Astrocyte of the cerebellum (primary cell): ENCODE data around the gene FAM98B.

Source experiments
- DNase-seq: peaks from one replicate; pipeline ENCODE4 v3.0.0-alpha.2; 2011; ENCODE audit warnings: low read depth
- H3K4me3 ChIP-seq: 2 replicates; pipeline ENCODE4 v1.5.1; 2011; ENCODE audit warnings: mild to moderate bottlenecking, low read depth, low read length, moderate library complexity
- CTCF ChIP-seq: IDR thresholded peaks from 2 replicates; pipeline ENCODE4 v1.5.1; 2012; ENCODE audit warnings: low read length, low read depth, moderate library complexity, mild to moderate bottlenecking; ENCODE audit errors: missing control alignments
- in situ Hi-C: cut with HindIII; loops from 2 replicates; pipeline ENCODE4 v1.10.0; 2017; ENCODE audit warnings: low sequenced_read_pairs

Gene FAM98B

GRCh38 chr15:38453971-38454695 is at the start of gene FAM98B:
Gene FAM98B, plus strand, starts transcription at chr15:38454127. Its CDS starts 35 bp downstream, at chr15:38454162.
- DNase-seq, result peak; percentile 70
- in situ Hi-C loops, result no loop called here
- peak; percentile 7 for TF ChIP-seq CTCF
- peak within 1 kb of the TSS; percentile 92 for H3K4me3 ChIP-seq

GRCh38 chr15:38406436-38406835 is 47.5 kb upstream of the FAM98B start:
- DNase-seq, result no peak
- in situ Hi-C loops, result no loop called here
- TF ChIP-seq CTCF, result no peak

GRCh38 chr15:38408576-38408975 is 45.4 kb upstream of the FAM98B start:
- in situ Hi-C loops, result no loop called here

More at GRCh38 chr15:38406436-38406835, 47.5 kb upstream of the FAM98B start:
- H3K4me3 ChIP-seq, result no peak overlapping the region

GRCh38 chr15:38411902-38412301 is 42.0 kb upstream of the FAM98B start:
- H3K4me3 ChIP-seq, result no peak overlapping the region
- in situ Hi-C loops, result no loop called here
- DNase-seq, result no peak
- no peak for TF ChIP-seq CTCF

More at GRCh38 chr15:38408576-38408975, 45.4 kb upstream of the FAM98B start:
- DNase-seq, result no peak
- H3K4me3 ChIP-seq, result no peak overlapping the region
- no peak for TF ChIP-seq CTCF

- DNase-seq, result no peak
- in situ Hi-C loops, result no loop called here
- TF ChIP-seq CTCF, result no peak
- H3K4me3 ChIP-seq, result no peak overlapping the region
Measured at GRCh38 chr15:38412466-38412865, 41.5 kb upstream of the FAM98B start.

GRCh38 chr15:38414357-38414756 is 39.6 kb upstream of the FAM98B start:
- in situ Hi-C loops, result no loop called here
- TF ChIP-seq CTCF, result peak; percentile 92
- DNase-seq, result peak; percentile 67
- no peak overlapping the region for H3K4me3 ChIP-seq
